ENCODE data around the gene OR2AE1. TPM values are rescaled to one million over a fixed set of nuclear protein-coding genes. Genes with fewer than 3 reads are reported as not detected.

Gene OR2AE1
- total and polyA plus RNA-seq, 9 of the 15 experiments (the other 6 are each of a cell fraction or from before 2014, with no cell fraction given): 0.27 TPM; not detected in 8

GRCh38 chr7:99834382-99834781, 42.5 kb downstream of the OR2AE1 start:
- BruUV-seq (replicated peaks): no TSS peak
- H3K27me3 ChIP-seq (ENCODE audit: control insufficient read depth in 2 of 2, insufficient read depth in 2 of 2, low read length in 2 of 2): no peaks in the 10 kb centered on the region
- no peaks in the 10 kb centered on the region for H3K79me2 ChIP-seq (ENCODE audit: control insufficient read depth, insufficient read depth, low read length)
- no peaks in the 10 kb centered on the region for H3K36me3 ChIP-seq (ENCODE audit: control insufficient read depth, insufficient read depth, low read length)
- ATAC-seq (no peak), DNase-seq (ENCODE audit: extremely low read depth in 1 of 4, low spot score in 3 of 4) (no peak), FAIRE-seq (no peak)
- no peaks in the 10 kb centered on the region for H3K9me3 ChIP-seq (replicated peaks; ENCODE audit: control insufficient read depth, insufficient read depth, low read depth, low read length)
- intact Hi-C loops (cut with micrococcal nuclease): loop anchor here (5.0 kb wide), 1 partner anchor 42 kb away; no protein-coding TSS in a partner anchor
- TF ChIP-seq SRSF7 (optimal IDR thresholded peaks at IDR 0.05; ENCODE audit: low read depth, low read length) (no peak), LEF1 (IDR thresholded peaks at IDR 0.05) (peak; percentile 55; the same call in 1 of the 2 replicates), ZNF583 (CRISPR knock-in tag; IDR thresholded peaks at IDR 0.05) (0 out of 2 replicates have a peak, but pooled peaks have one; percentile 1), ZNF785 (CRISPR knock-in tag; IDR thresholded peaks at IDR 0.05) (peak; percentile 21; the same call in 1 of the 2 replicates)
- WGBS (ENCODE audit: insufficient coverage, low coverage, missing lambda C conversion rate): 88% methylated on average over 2 of the region's 2 CpGs
- in situ Hi-C loops (cut with MboI): no loop called here
- peak overlapping the region; percentile 42; the same call in 1 of the 2 replicates for H2AFZ ChIP-seq (ENCODE audit: low read depth, low read length)
- CTCF ChIA-PET (ENCODE audit: low intra/inter-chr PET ratio): no interaction called here
- no peaks in the 10 kb centered on the region for H3K9me1 ChIP-seq (ENCODE audit: control insufficient read depth, insufficient read depth, low read length)
- H4K20me1 ChIP-seq (replicated peaks; ENCODE audit: control insufficient read depth, insufficient read depth, low read length): no peaks in the 10 kb centered on the region
- H3K27ac ChIP-seq (ENCODE audit: extremely low read depth, low read depth, low read length): peak overlapping the region; percentile 86; the same call in 2 of the 3 replicates
- POLR2A ChIA-PET: interaction anchor here (0.8 to 1.1 kb wide), 3 partner anchors 29 to 426 kb away, joined by 3 to 5 read pairs (median 3); partner anchors contain the start of genes BUD31 and PDAP1
- peaks cover 4 to 60% of the 10 kb centered on the region in 2 experiments for H3K4me1 ChIP-seq (replicated peaks in 1 of 2; ENCODE audit: control insufficient read depth in 2 of 2, insufficient read depth in 2 of 2, low read length in 2 of 2)
- H3K4me3 ChIP-seq: no peak overlapping the region
- peak overlapping the region in 1 of 2 experiments; percentile 14; a peak in 1 of 4 replicates for H3K9ac ChIP-seq (ENCODE audit: insufficient read depth in 1 of 2, low read depth in 2 of 2, low read length in 2 of 2)
- no peak overlapping the region for H3K4me2 ChIP-seq (ENCODE audit: insufficient read depth, low read length)

GRCh38 chr7:99833289-99833877, 43.5 kb downstream of the OR2AE1 start:
- in situ Hi-C loops (cut with MboI) (no loop called here), intact Hi-C loops (cut with micrococcal nuclease) (loop anchor here (2.0 to 5.0 kb wide), 2 partner anchors 41 to 147 kb away; no protein-coding TSS in a partner anchor)
- H3K9ac ChIP-seq (ENCODE audit: insufficient read depth in 1 of 2, low read depth in 2 of 2, low read length in 2 of 2): peak overlapping the region; percentile 53 to 71; a peak in 3 of 4 replicates
- H3K36me3 ChIP-seq (ENCODE audit: control insufficient read depth, insufficient read depth, low read length): no peaks in the 10 kb centered on the region
- no peaks in the 10 kb centered on the region for H3K9me3 ChIP-seq (replicated peaks; ENCODE audit: control insufficient read depth, insufficient read depth, low read depth, low read length)
- H2AFZ ChIP-seq (ENCODE audit: low read depth, low read length): peak overlapping the region; percentile 77
- ATAC-seq (peak; percentile 64), FAIRE-seq (peak; percentile 98), DNase-seq (ENCODE audit: extremely low read depth in 1 of 4, low spot score in 3 of 4) (peak in 2 of 4 experiments; percentile 74 to 91)
- H3K4me2 ChIP-seq (ENCODE audit: insufficient read depth, low read length): peak overlapping the region; percentile 71
- ChIA-PET POLR2A (interaction anchor here (0.6 to 1.2 kb wide), 7 partner anchors 9 to 425 kb away, joined by 3 to 10 read pairs (median 4); partner anchors contain the start of genes BUD31, PDAP1 and ZNF655), CTCF (ENCODE audit: low intra/inter-chr PET ratio) (no interaction called here)
- no peaks in the 10 kb centered on the region for H3K27me3 ChIP-seq (ENCODE audit: control insufficient read depth in 2 of 2, insufficient read depth in 2 of 2, low read length in 2 of 2)
- H3K79me2 ChIP-seq (ENCODE audit: control insufficient read depth, insufficient read depth, low read length): no peaks in the 10 kb centered on the region
- H3K4me3 ChIP-seq: peak overlapping the region; percentile 4; the same call in 1 of the 2 replicates
- peak overlapping the region; percentile 86 for H3K27ac ChIP-seq (ENCODE audit: extremely low read depth, low read depth, low read length)
- TSS peak; percentile 70 for BruUV-seq (replicated peaks)
- H3K4me1 ChIP-seq (replicated peaks in 1 of 2; ENCODE audit: control insufficient read depth in 2 of 2, insufficient read depth in 2 of 2, low read length in 2 of 2): peaks cover 4 to 68% of the 10 kb centered on the region in 2 experiments
- H3K9me1 ChIP-seq (ENCODE audit: control insufficient read depth, insufficient read depth, low read length): no peaks in the 10 kb centered on the region
- WGBS (ENCODE audit: insufficient coverage, low coverage, missing lambda C conversion rate): 3% methylated on average over 8 of the region's 8 CpGs
- H4K20me1 ChIP-seq (replicated peaks; ENCODE audit: control insufficient read depth, insufficient read depth, low read length): no peaks in the 10 kb centered on the region
- TF ChIP-seq PPARD (CRISPR knock-in tag; IDR thresholded peaks at IDR 0.05): no peak
- no peak for TF ChIP-seq ZNF165 (CRISPR knock-in tag; IDR thresholded peaks at IDR 0.05; ENCODE audit: borderline replicate concordance)
- peak; percentile 98 for TF ChIP-seq NCOR1 (IDR thresholded peaks at IDR 0.05)
- TF ChIP-seq ZNF121 (CRISPR knock-in tag; conservative IDR thresholded peaks at IDR 0.05): no peak
- TF ChIP-seq RBFOX2 (IDR thresholded peaks at IDR 0.05; ENCODE audit: low read depth, low read length): 0 out of 2 replicates have a peak, but pooled peaks have one; percentile 36
- no peak for TF ChIP-seq ZNF398 (CRISPR knock-in tag; IDR thresholded peaks at IDR 0.05)
- no peak for TF ChIP-seq E2F4 (CRISPR knock-in tag; IDR thresholded peaks at IDR 0.05; ENCODE audit: low read depth)
- no peak for TF ChIP-seq KLF13 (tag; IDR thresholded peaks at IDR 0.05; ENCODE audit: borderline replicate concordance, low read depth)

Measured in K562 (cell line).